Prostate gland (tissue), 2 donors: ENCODE measurements around the gene EML1.

Source experiments
- POLR2A ChIP-seq: fragments of 450-650 bp; IDR thresholded peaks from one replicate; pipeline ENCODE4 v1.6.1; 2016; ENCODE audit warnings: antibody characterized with exemption, mild to moderate bottlenecking
- POLR2AphosphoS5 ChIP-seq: sonication (generic); formaldehyde crosslinking; IDR thresholded peaks from one replicate; pipeline ENCODE4 v1.6.1; 2017; ENCODE audit warnings: antibody characterized with exemption
- TF ChIP-seq, protein P1 (sequence below), 4 experiments: fragments of 200-600 bp in 2 of 4; fragments of 450-650 bp in 2 of 4; sonication (generic) in 2 of 4; IDR thresholded peaks; 1 replicate in 3 of 4; 2 replicates in 1 of 4; pipeline ENCODE4 v1.5.1; 2016 to 2019; ENCODE audit warnings: antibody characterized with exemption in 4 of 4, mild to moderate bottlenecking in 2 of 4, moderate library complexity in 2 of 4

DNA sequence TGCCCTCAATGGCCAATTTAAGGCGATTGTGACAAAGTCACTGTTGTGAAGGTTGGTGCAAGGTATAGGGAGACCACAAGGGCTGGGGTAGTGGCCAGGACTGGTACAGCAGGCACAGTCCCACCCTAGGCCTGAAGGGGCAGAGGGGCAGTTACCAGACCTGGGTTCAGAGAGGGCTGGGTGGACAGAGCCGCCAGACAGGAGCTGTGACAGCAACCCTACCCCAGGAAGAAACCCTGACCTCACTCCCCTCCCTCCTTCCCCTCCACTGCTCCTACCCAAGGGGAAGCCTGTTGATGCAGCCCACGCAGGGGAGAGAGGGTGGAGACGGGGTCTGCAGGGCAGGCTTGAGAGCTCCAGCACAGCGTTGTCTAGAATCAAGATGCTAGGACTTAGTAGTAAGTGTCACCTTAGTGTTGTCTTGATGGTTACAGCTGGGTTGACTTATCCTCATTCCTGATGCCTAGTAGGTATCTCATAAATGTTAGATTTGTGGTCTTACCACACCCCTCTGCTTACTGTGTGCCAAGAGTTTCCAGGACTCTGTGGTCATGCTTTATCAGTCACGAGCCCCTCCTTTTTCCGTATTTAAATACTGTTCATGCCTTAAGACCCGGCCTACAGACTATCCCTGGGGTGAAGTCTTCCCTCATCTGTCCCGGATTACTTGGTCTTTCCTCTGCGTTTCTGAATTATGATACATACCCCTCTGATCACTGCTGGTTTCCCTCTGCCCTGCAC lies 14.4 kb downstream of the EML1 start:
- TF ChIP-seq POLR2AphosphoS5 (no peak), POLR2A (no peak)
- TF ChIP-seq, protein P1, sequence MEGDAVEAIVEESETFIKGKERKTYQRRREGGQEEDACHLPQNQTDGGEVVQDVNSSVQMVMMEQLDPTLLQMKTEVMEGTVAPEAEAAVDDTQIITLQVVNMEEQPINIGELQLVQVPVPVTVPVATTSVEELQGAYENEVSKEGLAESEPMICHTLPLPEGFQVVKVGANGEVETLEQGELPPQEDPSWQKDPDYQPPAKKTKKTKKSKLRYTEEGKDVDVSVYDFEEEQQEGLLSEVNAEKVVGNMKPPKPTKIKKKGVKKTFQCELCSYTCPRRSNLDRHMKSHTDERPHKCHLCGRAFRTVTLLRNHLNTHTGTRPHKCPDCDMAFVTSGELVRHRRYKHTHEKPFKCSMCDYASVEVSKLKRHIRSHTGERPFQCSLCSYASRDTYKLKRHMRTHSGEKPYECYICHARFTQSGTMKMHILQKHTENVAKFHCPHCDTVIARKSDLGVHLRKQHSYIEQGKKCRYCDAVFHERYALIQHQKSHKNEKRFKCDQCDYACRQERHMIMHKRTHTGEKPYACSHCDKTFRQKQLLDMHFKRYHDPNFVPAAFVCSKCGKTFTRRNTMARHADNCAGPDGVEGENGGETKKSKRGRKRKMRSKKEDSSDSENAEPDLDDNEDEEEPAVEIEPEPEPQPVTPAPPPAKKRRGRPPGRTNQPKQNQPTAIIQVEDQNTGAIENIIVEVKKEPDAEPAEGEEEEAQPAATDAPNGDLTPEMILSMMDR (IDR thresholded peaks at IDR 0.05), result no peak
